ENCODE results near the gene CCL3.
A peak's percentile ranks its signal among the peaks of the same experiment; 100 is the strongest.
"Not testable (repeated sequence)": the region's sequence is repeated elsewhere in the genome, so short reads cannot be mapped to it uniquely, and the experiment has no call there.

CCL3 gene

GRCh38 chr17:36114971-36115648, 25.2 kb upstream of the CCL3 start:
- DNase-seq (ENCODE audit: low spot score), result not testable (repeated sequence)

DNA sequence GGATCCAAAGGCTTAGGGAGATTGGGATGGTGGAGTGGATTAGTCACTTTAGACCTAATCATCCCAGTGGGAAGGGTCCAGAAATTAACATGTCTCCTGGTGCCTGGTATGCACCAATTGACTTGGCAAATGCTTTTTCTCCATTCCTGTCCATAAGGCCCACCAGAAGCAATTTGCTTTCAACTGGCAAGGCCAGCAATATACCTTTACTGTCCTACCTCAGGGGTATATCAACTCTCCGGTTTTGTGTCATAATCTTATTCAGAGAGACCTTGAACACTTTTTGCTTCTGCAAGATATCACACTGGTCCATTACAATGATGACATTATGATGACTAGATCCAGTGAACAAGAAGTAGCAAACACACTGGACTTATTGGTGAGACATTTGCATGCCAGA, 23.2 kb upstream of the CCL3 start:
- DNase-seq (ENCODE audit: low spot score), result not testable (repeated sequence)

DNA sequence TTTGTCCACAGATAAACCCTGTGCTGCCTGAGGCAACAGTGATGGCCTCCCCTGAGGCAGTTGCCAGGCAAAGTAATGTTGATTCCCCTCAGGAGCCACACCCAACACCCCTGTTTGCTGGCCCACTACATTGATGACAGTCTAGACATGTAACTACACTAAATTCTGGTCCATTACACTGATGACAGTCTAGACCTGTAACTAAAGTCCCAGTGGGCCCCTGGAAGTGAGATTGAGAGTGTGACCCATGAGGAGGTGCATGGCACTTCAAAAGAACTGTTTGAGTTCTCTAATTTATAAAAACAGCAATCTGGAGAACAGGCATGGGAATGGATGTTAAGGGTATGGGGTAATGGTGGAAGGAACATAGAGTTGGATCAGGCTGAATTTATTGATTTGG, 22.6 kb upstream of the CCL3 start:
- no peak for DNase-seq (ENCODE audit: low spot score)

GRCh38 chr17:36111068-36111490, 21.1 kb upstream of the CCL3 start:
- no peak for DNase-seq (ENCODE audit: low spot score)

DNA sequence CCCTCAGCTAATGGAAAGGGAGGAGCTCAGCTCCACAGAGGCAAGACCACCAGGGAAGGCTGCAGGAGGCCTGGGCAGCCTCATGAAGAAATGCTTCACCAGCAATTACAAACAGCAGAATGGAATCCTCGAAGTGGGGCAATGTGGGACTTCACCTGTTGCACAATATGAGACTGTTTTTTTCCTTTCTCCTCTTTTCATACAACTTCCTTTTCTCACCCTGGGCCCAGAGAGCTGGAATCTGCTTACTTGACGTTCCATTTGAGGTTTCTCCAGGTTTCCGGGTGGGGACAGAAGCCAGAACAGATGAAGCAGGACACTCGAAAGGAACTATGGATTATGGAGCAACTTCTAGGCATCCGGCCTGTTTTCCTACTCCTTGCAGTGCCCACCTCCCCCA, 18.3 kb upstream of the CCL3 start:
- not testable (repeated sequence) for DNase-seq (ENCODE audit: low spot score)

GRCh38 chr17:36107660-36108059, 17.7 kb upstream of the CCL3 start:
- no peak for DNase-seq (ENCODE audit: low spot score)

- no peak for DNase-seq (ENCODE audit: low spot score)
These were observed 16.5 kb upstream of the CCL3 start for GRCh38 chr17:36106493-36106835.

GRCh38 chr17:36105781-36106492, 16.0 kb upstream of the CCL3 start:
- no peak for DNase-seq (ENCODE audit: low spot score)

- no peak for DNase-seq (ENCODE audit: low spot score)
These were observed 14.8 kb upstream of the CCL3 start for GRCh38 chr17:36104701-36105181.

DNA sequence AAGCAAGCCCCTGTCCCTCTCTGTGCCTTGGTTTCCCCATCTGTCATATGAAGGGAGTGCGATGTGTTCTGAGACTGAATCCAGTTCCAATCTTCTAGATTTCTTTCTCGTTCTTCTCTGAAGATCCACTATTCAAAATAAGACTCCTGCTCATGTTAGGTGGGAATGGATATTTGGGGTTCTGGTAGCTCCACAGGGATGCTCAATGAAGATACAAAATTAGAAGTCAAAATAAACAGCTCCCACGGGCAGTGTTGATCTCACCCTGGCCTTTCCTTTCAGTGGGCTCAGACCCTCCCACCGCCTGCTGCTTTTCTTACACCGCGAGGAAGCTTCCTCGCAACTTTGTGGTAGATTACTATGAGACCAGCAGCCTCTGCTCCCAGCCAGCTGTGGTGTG, 14.3 kb upstream of the CCL3 start:
- DNase-seq (ENCODE audit: low spot score), result not testable (repeated sequence)

DNA sequence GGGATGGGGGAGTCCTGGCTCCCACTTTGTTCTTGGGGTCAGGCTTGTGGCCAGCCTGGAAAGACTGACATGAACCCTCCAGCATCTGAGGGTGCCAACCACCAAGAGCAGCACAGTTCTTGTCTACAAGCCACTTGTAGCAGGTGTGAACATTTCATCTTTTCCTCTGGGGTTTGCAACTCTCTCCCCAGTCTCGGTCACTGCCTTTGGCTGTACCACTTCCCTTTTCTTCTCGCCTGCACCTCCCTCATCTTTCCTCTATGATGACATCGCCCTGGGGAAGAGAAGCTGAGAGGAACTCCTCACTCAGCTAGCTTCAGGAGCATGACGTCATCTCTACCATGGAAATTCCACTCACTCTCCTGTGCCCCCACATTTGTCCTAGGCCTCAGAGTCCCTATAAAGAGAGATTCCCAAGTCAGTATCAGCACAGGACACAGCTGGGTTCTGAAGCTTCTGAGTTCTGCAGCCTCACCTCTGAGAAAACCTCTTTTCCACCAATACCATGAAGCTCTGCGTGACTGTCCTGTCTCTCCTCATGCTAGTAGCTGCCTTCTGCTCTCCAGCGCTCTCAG, 13.5 kb upstream of the CCL3 start, which contains the start of gene CCL4:
Gene CCL4, plus strand, starts transcription at position 427 of the 575 bp plus-strand sequence. Its CDS starts 79 bp downstream, at position 506.
- peak; percentile 47 for DNase-seq (ENCODE audit: low spot score)

DNA sequence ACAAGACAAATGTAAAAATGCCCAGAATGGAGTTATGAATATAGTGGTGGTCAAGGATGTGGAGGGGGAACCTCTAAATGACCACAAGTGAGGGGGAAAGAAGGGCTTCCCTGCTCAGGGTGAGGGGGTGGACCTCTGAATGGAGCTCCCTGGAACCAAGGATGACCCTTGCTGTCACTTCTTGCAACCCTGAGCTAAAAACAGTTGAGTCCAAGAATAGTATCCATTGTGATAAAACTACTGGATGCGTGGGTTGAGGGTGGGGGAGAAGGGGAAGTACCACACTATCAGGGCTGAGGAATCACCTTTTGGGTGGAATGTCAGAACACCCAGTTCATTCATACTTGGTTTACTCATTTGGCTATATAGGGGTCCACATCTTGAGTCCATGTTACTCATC, 9.1 kb upstream of the CCL3 start:
- not testable (repeated sequence) for DNase-seq (ENCODE audit: low spot score)

DNA sequence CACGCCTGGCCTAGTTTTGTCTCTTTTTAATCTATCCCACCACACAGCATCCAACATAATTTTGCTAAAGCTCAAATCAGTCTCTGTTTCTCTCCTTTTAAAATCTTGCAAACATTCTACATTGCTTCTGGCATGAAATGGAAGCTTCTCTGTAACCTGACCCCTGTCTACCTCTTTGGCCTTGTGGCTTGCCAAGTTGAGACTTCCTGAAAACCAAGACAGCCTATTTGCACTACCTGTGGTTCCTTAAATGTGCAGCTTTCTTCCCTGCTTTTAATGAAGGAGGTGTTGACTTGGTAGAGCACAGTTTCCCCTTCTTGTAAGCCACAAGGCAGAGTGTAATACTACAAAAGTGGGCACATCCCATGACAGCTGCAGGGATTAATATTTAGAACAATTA, 6.0 kb upstream of the CCL3 start:
- DNase-seq (ENCODE audit: low spot score), result no peak

- DNase-seq (ENCODE audit: low spot score), result no peak
These were observed 4.8 kb upstream of the CCL3 start for GRCh38 chr17:36094746-36095145.

DNA sequence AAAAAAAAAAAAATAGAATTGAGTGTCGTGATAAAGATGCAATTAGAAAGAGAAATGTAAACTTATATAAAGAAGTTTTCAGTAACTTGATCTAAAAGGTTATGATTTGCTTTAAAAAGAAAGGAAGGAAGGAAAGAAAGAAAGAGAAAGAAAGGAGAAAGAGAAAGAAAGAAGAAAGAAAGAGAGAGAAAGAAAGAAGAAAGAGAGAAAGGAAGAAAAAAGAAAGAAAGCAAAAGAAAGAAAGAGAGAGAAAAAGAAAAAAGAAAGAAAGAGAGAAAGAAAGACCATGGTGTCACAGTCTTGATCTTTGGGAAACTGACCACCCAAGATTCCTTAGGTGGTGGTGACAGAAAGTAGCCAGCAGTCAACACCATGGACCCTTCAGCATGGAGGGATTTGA, 4.3 kb upstream of the CCL3 start:
- DNase-seq (ENCODE audit: low spot score), result no peak

- DNase-seq (ENCODE audit: low spot score), result not testable (repeated sequence)
These were observed 2.8 kb upstream of the CCL3 start for GRCh38 chr17:36092715-36093114.

DNA sequence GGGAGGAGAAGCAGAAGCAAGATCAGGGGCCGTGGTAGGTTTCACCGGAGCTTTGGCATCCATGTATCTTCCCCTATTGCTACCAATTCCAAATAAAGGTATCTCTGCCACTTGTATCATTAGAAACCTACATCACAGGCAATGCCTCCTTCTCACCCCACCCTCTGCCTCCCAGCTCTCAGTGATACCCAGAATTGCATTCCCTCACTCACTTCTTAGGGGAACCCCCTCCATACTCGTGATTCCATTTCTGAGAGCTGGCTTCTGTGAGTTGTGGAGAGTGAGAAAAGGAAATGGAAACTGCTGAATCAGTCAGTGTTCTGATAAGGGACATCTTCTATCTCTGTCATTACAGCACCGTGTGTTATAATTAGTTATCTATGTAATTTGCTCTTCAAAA, 2.3 kb upstream of the CCL3 start:
- peak; percentile 64 for DNase-seq (ENCODE audit: low spot score)

GRCh38 chr17:36089339-36089865, 541 bp downstream of the CCL3 start:
- no peak for DNase-seq (ENCODE audit: low spot score)

DNA sequence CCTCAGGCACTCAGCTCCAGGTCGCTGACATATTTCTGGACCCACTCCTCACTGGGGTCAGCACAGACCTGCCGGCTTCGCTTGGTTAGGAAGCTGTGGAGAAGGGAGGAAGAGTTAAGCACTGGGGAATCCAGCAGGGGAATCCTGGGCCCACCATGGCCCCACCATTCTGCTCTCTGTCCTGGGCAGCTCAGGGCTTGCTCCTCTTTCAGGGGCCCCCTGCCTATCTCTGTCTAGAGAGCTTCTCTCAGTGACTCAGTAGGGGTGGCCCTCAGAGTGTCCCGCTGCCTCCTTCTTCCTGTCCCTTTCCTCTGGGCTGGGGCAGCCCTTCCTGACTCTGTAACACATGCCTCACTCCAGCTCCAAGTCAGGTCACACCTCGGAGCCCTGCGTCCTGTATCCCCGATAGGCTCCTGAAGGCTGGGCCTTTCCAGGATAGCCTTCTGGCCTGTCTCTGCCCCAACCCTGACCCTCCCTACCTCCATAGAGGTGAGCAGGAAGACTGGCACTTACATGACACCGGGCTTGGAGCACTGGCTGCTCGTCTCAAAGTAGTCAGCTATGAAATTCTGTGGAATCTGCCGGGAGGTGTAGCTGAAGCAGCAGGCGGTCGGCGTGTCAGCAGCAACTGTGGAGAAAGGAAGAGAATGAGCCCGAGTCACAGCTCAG, 1.1 kb downstream of the CCL3 start:
- no peak for DNase-seq (ENCODE audit: low spot score)

GRCh38 chr17:36087897-36088572, 1.9 kb downstream of the CCL3 start:
- peak; percentile 58 for DNase-seq (ENCODE audit: low spot score)

GRCh38 chr17:36087471-36087870, 2.5 kb downstream of the CCL3 start:
- not testable (repeated sequence) for DNase-seq (ENCODE audit: low spot score)

DNA sequence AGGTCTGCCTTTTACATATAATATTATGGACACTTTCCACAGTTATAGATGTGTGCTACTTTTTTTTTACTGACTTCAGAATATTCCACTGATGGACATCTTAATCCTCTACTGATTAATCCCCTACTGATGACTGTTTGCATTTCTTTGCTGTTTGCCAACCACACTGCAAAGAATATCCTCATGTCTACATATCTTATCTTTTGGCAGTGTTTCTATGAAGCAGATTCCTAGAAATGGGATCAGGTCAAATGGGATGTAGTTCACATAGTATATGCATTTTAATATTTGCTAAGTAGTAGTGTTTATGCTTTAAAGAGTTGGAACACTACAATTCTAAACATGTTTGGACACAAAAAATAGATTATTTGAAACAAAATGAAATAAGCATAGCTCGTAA, 3.2 kb downstream of the CCL3 start:
- DNase-seq (ENCODE audit: low spot score), result no peak

Data from CD4-positive, alpha-beta T cell treated with Interleukin-15 for 4 hours (primary cell).